Astrocyte (in vitro differentiated cells and primary cell): ENCODE results near the gene SLC7A6OS.

Source experiments
- EZH2 ChIP-seq: IDR thresholded peaks from 2 replicates; pipeline ENCODE4 v1.6.1; 2012; ENCODE audit warnings: mild to moderate bottlenecking, low read length, inconsistent platforms; ENCODE audit not compliant: insufficient read depth
- TF ChIP-seq, protein P1 (sequence below): IDR thresholded peaks from 2 replicates; pipeline ENCODE4 v1.5.1; 2011; ENCODE audit warnings: low read depth, mild to moderate bottlenecking, inconsistent platforms, low read length, moderate library complexity; ENCODE audit not compliant: insufficient read depth

DNA sequence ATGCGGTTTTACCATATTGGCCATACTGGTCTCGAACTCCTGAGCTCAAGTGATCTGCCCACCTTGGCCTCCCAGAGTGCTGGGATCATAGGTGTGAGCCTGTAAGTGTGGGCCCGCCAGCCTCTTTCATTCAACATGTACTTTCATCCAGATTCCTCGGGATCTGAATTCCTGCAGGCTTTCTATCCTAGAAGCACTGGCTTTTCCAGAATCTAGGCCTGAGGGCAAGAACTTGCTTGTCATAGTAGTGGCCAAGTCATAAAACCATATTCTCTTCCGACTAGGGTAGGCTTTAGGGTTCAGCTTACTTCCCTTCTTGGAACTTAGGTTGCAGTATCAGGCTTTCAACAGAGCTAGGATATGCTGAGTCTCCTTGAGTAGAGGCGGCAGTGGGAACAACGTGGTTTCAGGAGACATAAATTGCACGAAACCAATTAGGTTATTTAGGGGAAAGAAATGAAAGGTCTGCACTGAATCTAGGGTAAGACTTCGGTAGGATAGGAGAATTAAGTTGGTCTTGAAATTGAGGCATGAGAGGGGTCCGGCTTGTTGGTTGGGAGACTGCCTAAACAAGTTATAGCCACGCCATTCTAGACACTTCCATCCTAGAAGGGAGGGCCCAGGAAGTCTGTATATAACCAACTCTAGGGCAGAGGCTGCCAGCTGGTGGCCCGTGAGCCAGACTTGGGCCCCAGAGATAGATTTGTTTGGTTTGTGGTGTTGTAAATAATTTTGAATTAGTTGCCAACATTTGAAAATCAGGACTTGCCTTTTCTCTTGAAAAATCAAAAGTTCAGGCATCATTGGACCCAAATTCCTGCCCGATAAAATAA is 30.8 kb downstream of the SLC7A6OS start:
- TF ChIP-seq EZH2 = no peak
- TF ChIP-seq, protein P1, sequence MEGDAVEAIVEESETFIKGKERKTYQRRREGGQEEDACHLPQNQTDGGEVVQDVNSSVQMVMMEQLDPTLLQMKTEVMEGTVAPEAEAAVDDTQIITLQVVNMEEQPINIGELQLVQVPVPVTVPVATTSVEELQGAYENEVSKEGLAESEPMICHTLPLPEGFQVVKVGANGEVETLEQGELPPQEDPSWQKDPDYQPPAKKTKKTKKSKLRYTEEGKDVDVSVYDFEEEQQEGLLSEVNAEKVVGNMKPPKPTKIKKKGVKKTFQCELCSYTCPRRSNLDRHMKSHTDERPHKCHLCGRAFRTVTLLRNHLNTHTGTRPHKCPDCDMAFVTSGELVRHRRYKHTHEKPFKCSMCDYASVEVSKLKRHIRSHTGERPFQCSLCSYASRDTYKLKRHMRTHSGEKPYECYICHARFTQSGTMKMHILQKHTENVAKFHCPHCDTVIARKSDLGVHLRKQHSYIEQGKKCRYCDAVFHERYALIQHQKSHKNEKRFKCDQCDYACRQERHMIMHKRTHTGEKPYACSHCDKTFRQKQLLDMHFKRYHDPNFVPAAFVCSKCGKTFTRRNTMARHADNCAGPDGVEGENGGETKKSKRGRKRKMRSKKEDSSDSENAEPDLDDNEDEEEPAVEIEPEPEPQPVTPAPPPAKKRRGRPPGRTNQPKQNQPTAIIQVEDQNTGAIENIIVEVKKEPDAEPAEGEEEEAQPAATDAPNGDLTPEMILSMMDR = no peak
